Endothelial cell (in vitro differentiated cells): ENCODE results near the gene ANKRD26. TPM values are rescaled to one million over a fixed set of nuclear protein-coding genes. Genes with fewer than 3 reads are reported as not detected.

Source experiments
- DNase-seq: peaks from one replicate; pipeline ENCODE4 v3.0.0; 2021; ENCODE audit warnings: low spot score
- H3K27ac Mint-ChIP-seq: one replicate; pipeline ENCODE4 v1.8.0; 2021; ENCODE audit warnings: mixed read lengths, inconsistent platforms; ENCODE audit not compliant: unreplicated experiment
- H3K27me3 Mint-ChIP-seq: one replicate; pipeline ENCODE4 v1.8.0; 2021; ENCODE audit warnings: mild to moderate bottlenecking, moderate library complexity, mixed read lengths, inconsistent platforms; ENCODE audit not compliant: unreplicated experiment
- H3K36me3 Mint-ChIP-seq: one replicate; pipeline ENCODE4 v1.8.0; 2021; ENCODE audit warnings: mild to moderate bottlenecking, low read depth, mixed read lengths, inconsistent platforms; ENCODE audit not compliant: unreplicated experiment
- H3K4me1 Mint-ChIP-seq: one replicate; pipeline ENCODE4 v1.8.0; 2021; ENCODE audit warnings: mild to moderate bottlenecking, mixed read lengths, inconsistent platforms; ENCODE audit not compliant: unreplicated experiment
- H3K4me3 Mint-ChIP-seq: one replicate; pipeline ENCODE4 v1.8.0; 2021; ENCODE audit warnings: mild to moderate bottlenecking, mixed read lengths, inconsistent platforms; ENCODE audit not compliant: unreplicated experiment
- H3K9me3 Mint-ChIP-seq: one replicate; pipeline ENCODE4 v1.8.0; 2021; ENCODE audit warnings: mixed read lengths, inconsistent platforms; ENCODE audit not compliant: unreplicated experiment
- total RNA-seq: library from RNA; stranded (reverse); fragmentation: NEBNext Ultra II Directional; extraction: Animal tissue kit (Norgen Biotek cat#: 25700); gene quantifications from one replicate; pipeline ENCODE4 v1.2.1, GENCODE V29; 2021; ENCODE audit not compliant: unreplicated experiment
- TF ChIP-seq, protein P1 (sequence below): fragments of 200-600 bp; sonication (generic); IDR thresholded peaks from one replicate; pipeline ENCODE4 v1.5.0; 2021; ENCODE audit warnings: antibody characterized with exemption; ENCODE audit not compliant: unreplicated experiment

The ANKRD26 gene
- total RNA-seq, 1 donor from 2014 or later: 12.5 TPM

DNA sequence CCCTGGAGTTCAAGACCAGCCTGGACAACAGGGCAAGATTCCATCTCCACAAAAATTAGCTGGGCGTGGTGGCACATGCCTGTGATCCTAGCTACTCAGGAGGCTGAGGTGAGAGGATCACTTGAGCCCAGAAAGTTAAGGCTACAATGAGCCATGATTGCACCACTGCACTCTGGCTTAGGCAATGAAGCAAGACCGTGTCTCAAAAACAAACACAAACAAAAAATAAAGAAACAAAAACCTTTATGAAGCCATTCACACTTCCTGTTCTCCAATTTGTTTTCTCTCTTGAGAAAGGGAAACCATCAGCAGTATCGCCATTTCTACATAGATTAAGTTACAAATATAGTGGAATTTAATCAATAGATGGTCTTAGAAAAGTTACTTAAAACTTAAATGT is 34.1 kb upstream of the ANKRD26 start:
- H3K4me1 Mint-ChIP-seq: no peaks in the 10 kb centered on the region
- peaks cover 18% of the 10 kb centered on the region for H3K36me3 Mint-ChIP-seq
- DNase-seq: no peak
- no peak overlapping the region for H3K27ac Mint-ChIP-seq
- no peaks in the 10 kb centered on the region for H3K9me3 Mint-ChIP-seq
- no peak overlapping the region for H3K4me3 Mint-ChIP-seq
- peaks cover 4% of the 10 kb centered on the region for H3K27me3 Mint-ChIP-seq
- TF ChIP-seq, protein P1, sequence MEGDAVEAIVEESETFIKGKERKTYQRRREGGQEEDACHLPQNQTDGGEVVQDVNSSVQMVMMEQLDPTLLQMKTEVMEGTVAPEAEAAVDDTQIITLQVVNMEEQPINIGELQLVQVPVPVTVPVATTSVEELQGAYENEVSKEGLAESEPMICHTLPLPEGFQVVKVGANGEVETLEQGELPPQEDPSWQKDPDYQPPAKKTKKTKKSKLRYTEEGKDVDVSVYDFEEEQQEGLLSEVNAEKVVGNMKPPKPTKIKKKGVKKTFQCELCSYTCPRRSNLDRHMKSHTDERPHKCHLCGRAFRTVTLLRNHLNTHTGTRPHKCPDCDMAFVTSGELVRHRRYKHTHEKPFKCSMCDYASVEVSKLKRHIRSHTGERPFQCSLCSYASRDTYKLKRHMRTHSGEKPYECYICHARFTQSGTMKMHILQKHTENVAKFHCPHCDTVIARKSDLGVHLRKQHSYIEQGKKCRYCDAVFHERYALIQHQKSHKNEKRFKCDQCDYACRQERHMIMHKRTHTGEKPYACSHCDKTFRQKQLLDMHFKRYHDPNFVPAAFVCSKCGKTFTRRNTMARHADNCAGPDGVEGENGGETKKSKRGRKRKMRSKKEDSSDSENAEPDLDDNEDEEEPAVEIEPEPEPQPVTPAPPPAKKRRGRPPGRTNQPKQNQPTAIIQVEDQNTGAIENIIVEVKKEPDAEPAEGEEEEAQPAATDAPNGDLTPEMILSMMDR: no peak

DNA sequence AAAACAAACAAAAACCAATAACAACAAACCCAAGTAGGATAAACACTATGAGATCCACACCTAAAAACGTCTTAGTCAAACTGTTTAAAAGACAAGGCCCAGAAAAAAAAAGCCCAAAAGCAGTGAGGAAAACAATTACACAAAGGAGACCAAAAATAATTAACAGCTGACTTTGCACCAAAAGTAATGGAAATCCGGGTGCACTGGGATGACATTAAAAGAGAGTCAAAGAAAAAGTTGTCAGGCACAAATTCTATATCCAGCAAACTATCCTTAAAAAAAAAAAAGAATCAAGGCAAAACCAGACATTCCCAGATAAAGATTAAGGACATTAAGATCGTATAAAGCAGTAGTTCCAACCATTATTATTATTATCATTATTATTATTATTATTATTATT is 7.9 kb upstream of the ANKRD26 start:
- TF ChIP-seq, protein P1: no peak
- H3K4me3 Mint-ChIP-seq: no peak overlapping the region
- peaks cover 2% of the 10 kb centered on the region for H3K27me3 Mint-ChIP-seq
- no peaks in the 10 kb centered on the region for H3K4me1 Mint-ChIP-seq
- DNase-seq: no peak
- H3K36me3 Mint-ChIP-seq: peaks cover 21% of the 10 kb centered on the region
- no peaks in the 10 kb centered on the region for H3K9me3 Mint-ChIP-seq
- no peak overlapping the region for H3K27ac Mint-ChIP-seq

- Mint-ChIP-seq H3K9me3 (no peaks in the 10 kb centered on the region), H3K27me3 (peaks cover 9% of the 10 kb centered on the region), H3K27ac (no peak overlapping the region), H3K4me3 (no peak overlapping the region), H3K4me1 (peaks cover 3% of the 10 kb centered on the region), H3K36me3 (peaks cover 10% of the 10 kb centered on the region)
- TF ChIP-seq, protein P1: no peak
- DNase-seq: no peak
Measured at GRCh38 chr10:27104919-27105318, 4.6 kb upstream of the ANKRD26 start.

DNA sequence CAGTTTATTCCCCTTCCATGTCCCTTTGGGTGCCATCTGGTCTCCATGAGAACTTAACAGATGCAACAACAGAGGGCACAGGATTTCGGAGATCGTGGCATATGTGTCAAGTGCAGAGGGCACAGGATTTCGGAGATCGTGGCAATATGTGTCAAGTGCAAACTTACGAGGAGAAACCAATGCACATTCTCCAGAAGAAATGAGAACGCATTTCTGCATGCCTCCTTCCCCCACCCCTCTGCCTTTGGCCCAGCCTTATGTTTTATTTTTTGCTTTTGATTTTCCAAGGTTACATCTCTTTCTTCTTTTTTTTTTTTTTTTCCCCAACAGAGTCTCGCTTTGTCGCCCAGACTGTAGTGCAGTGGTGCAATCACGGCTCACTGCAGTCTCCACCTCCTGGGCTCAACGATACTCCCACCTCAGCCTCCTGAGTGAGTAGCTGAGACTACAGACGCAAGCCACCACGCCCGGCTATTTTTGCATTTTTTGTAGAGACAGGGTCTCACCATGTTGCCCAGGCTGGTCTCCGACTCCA is 586 bp upstream of the ANKRD26 start:
- H3K27me3 Mint-ChIP-seq: peaks cover 7% of the 10 kb centered on the region
- DNase-seq: no peak
- H3K27ac Mint-ChIP-seq: peak overlapping the region; percentile 96
- no peaks in the 10 kb centered on the region for H3K9me3 Mint-ChIP-seq
- H3K4me1 Mint-ChIP-seq: peaks cover 7% of the 10 kb centered on the region
- H3K36me3 Mint-ChIP-seq: peaks cover 3% of the 10 kb centered on the region
- peak overlapping the region; percentile 98 for H3K4me3 Mint-ChIP-seq
- TF ChIP-seq, protein P1: no peak

DNA sequence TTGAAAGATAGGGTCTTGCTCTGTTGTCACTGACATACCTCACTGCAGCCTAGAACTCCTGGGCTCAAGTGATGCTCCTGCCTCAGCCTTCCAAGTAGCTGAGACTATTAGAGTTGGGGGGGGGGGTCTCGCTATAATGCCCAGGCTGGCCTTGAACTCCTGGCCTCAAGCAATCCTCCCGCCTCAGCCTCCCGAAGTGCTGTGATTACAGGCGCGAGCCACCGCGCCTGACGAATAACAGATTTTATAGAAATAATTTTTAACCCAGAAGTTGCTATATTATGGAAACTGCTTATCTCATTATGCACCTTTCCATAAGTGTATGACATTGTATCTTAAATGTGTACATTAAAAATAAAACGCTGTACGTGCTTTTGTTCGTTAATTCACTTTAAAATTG is 846 bp downstream of the ANKRD26 start:
- H3K36me3 Mint-ChIP-seq: peaks cover 3% of the 10 kb centered on the region
- no peak for DNase-seq
- peak overlapping the region; percentile 98 for H3K4me3 Mint-ChIP-seq
- TF ChIP-seq, protein P1: no peak
- H3K4me1 Mint-ChIP-seq: peaks cover 7% of the 10 kb centered on the region
- peaks cover 7% of the 10 kb centered on the region for H3K27me3 Mint-ChIP-seq
- H3K9me3 Mint-ChIP-seq: no peaks in the 10 kb centered on the region
- H3K27ac Mint-ChIP-seq: peak overlapping the region; percentile 80
